ENCODE data around the gene RBFOX1.

RBFOX1 gene

DNA sequence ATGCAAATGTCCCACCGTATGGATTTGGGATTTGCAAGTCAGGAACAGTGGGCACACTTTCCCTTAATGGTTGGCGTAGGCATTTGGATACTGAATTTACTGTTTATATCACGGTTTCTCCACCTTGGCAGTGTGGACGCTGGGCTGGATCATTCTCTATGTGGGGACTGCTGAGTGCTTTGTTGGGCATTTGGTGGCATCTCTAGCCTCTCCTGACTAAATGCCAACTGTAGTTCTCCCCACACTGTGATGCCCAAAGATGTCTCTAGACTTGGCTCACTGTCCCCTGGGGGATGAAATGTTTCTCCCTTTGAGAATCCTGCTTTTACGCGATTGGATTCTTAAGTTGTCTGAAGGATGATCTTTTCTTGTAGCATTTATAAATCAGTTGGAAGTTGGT, 49.0 kb downstream of the RBFOX1 start:
- DNase-seq: no peak
- Histone ChIP-seq H3K27ac (no peak overlapping the region), H3K36me3 (replicated peaks) (no peaks in the 10 kb centered on the region), H3K4me3 (ENCODE audit: low read depth, low read length) (no peak overlapping the region), H3K27me3 (replicated peaks) (no peaks in the 10 kb centered on the region)
- TF ChIP-seq, protein P1, sequence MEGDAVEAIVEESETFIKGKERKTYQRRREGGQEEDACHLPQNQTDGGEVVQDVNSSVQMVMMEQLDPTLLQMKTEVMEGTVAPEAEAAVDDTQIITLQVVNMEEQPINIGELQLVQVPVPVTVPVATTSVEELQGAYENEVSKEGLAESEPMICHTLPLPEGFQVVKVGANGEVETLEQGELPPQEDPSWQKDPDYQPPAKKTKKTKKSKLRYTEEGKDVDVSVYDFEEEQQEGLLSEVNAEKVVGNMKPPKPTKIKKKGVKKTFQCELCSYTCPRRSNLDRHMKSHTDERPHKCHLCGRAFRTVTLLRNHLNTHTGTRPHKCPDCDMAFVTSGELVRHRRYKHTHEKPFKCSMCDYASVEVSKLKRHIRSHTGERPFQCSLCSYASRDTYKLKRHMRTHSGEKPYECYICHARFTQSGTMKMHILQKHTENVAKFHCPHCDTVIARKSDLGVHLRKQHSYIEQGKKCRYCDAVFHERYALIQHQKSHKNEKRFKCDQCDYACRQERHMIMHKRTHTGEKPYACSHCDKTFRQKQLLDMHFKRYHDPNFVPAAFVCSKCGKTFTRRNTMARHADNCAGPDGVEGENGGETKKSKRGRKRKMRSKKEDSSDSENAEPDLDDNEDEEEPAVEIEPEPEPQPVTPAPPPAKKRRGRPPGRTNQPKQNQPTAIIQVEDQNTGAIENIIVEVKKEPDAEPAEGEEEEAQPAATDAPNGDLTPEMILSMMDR (IDR thresholded peaks at IDR 0.05; ENCODE audit: low read depth, low read length, missing control alignments): no peak
- in situ Hi-C loops (cut with HindIII; ENCODE audit: low pct_ligation_motif_present, low sequenced_read_pairs): no loop called here

DNA sequence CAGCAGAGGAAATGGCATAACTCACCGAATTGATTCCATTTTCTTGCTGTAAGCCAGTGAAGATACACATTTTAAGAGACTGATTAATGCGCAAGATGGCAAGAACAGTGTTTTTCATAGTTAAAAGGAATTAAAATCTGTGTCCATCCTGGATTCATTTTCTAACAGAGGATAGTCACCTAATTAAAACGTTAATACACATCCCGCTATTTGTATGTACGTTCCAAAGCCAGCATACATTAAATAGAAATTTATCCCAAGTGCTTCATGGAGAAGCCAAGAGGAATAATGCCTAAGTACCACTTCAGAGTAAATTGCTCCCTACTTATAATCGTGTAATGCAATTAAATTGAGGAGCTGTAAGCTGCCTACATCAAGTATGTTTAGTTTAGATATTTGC, 49.9 kb downstream of the RBFOX1 start:
- no peaks in the 10 kb centered on the region for H3K27me3 ChIP-seq (replicated peaks)
- H3K27ac ChIP-seq: no peak overlapping the region
- DNase-seq: no peak
- in situ Hi-C loops (cut with HindIII; ENCODE audit: low pct_ligation_motif_present, low sequenced_read_pairs): no loop called here
- H3K36me3 ChIP-seq (replicated peaks): no peaks in the 10 kb centered on the region
- H3K4me3 ChIP-seq (ENCODE audit: low read depth, low read length): no peak overlapping the region
- TF ChIP-seq, protein P1 (IDR thresholded peaks at IDR 0.05; ENCODE audit: low read depth, low read length, missing control alignments): no peak

DNA sequence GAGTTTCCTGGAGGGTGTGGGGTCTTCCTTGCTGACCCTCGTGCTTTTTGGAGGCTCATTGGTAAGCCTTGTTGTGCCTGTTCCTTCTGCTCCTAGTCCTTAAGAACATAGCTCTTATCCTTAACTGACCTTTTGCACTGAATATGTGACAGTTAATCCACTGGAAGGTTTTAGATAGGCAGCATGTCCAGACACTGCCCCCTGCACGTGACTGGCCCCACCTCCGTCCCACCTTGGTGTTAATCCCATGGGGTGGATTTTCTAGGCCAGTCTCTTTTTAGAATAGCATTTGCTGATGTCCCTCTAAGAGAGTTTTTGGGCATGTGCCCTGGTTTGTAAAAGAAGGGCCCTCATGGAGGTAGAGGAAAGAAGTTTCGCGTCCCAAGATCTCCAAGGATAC, 58.3 kb downstream of the RBFOX1 start:
- in situ Hi-C loops (cut with HindIII; ENCODE audit: low pct_ligation_motif_present, low sequenced_read_pairs): no loop called here
- TF ChIP-seq, protein P1 (IDR thresholded peaks at IDR 0.05; ENCODE audit: low read depth, low read length, missing control alignments): no peak
- Histone ChIP-seq H3K36me3 (replicated peaks) (no peaks in the 10 kb centered on the region), H3K27ac (no peak overlapping the region), H3K27me3 (replicated peaks) (no peaks in the 10 kb centered on the region), H3K4me3 (ENCODE audit: low read depth, low read length) (no peak overlapping the region)
- DNase-seq: no peak

DNA sequence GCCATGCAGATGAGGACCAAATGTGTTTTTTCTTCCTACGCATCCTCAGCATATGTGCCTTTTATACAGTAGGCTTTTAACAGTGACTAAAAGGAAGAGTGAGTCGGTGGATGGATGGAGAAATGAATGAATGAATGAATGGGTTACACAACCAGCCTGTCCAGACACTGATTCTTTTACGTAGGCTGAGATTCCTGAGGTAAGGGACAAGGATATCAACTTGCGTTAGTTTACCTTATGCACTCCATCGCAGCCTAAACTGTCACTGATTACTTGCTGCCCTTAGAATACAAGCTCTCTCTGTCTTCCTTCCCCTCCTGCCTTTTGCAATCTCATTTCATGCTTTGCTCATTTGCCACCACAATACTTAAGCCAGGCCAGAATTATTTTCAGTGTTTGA, 59.0 kb downstream of the RBFOX1 start:
- in situ Hi-C loops (cut with HindIII; ENCODE audit: low pct_ligation_motif_present, low sequenced_read_pairs): no loop called here
- H3K27ac ChIP-seq: no peak overlapping the region
- TF ChIP-seq, protein P1 (IDR thresholded peaks at IDR 0.05; ENCODE audit: low read depth, low read length, missing control alignments): no peak
- H3K36me3 ChIP-seq (replicated peaks): no peaks in the 10 kb centered on the region
- no peaks in the 10 kb centered on the region for H3K27me3 ChIP-seq (replicated peaks)
- no peak for DNase-seq
- no peak overlapping the region for H3K4me3 ChIP-seq (ENCODE audit: low read depth, low read length)

DNA sequence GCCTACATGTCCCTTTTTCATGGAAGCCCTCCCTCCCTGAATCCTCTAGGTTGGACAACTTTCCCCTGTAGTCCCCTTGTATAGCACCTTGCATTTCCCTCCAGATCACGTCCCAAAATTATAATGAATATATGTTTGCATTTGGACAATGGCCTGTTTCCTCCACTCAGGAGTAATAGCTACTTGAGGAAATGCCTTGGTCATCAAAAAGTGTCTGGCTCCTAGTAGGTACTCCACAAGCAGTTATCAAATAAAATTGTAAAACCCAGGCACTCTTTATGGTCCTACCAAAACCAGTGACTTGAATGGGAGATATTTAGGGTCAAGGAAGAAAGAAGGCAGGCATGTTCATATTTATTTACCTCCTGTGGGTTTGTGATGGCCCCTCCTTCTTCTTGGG, 59.6 kb downstream of the RBFOX1 start:
- in situ Hi-C loops (cut with HindIII; ENCODE audit: low pct_ligation_motif_present, low sequenced_read_pairs): no loop called here
- DNase-seq: no peak
- Histone ChIP-seq H3K27ac (no peak overlapping the region), H3K4me3 (ENCODE audit: low read depth, low read length) (no peak overlapping the region), H3K27me3 (replicated peaks) (no peaks in the 10 kb centered on the region), H3K36me3 (replicated peaks) (no peaks in the 10 kb centered on the region)
- TF ChIP-seq, protein P1 (IDR thresholded peaks at IDR 0.05; ENCODE audit: low read depth, low read length, missing control alignments): no peak

DNA sequence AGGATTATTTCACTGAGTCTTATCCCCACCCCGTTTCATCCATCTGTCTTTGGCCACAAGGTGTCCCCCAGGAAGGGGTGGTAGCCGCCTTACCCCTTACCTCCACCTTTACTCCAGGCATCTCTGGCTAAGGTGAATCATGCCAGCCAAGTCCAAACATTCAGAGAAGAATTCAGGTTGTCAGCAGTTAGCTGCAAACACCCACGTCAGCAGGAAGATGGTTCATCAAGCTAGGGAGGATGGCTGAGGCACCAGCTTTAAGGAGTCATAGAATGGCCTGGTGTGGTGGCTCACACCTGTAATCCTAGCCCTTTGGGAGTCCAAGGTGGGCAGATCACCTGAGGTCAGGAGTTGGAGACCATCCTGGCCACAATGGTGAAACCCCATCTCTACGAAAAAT, 61.0 kb downstream of the RBFOX1 start:
- H3K27me3 ChIP-seq (replicated peaks): no peaks in the 10 kb centered on the region
- H3K4me3 ChIP-seq (ENCODE audit: low read depth, low read length): no peak overlapping the region
- no peaks in the 10 kb centered on the region for H3K36me3 ChIP-seq (replicated peaks)
- DNase-seq: no peak
- in situ Hi-C loops (cut with HindIII; ENCODE audit: low pct_ligation_motif_present, low sequenced_read_pairs): no loop called here
- TF ChIP-seq, protein P1 (IDR thresholded peaks at IDR 0.05; ENCODE audit: low read depth, low read length, missing control alignments): no peak
- no peak overlapping the region for H3K27ac ChIP-seq

Data from brain microvascular endothelial cell (primary cell).